A549 treated with CpdA at 1 μM for 4 hours (cell line): ENCODE data around the gene RIIAD1. TPM values are rescaled to one million over a fixed set of nuclear protein-coding genes. Genes with fewer than 3 reads are reported as not detected.

ENCODE experiments used
- total RNA-seq: library from RNA; stranded (reverse); fragments of 200-300 nt; extraction: Qiagen RNA extraction; gene quantifications from 5 replicates; pipeline ENCODE4 v1.2.3, GENCODE V29; 2022; ENCODE audit warnings: low read depth

Gene RIIAD1, protein sequence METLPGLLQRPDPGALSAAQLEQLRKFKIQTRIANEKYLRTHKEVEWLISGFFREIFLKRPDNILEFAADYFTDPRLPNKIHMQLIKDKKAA
- total RNA-seq, result 0.43 TPM in 1 of 5 replicates, not detected in the others

DNA sequence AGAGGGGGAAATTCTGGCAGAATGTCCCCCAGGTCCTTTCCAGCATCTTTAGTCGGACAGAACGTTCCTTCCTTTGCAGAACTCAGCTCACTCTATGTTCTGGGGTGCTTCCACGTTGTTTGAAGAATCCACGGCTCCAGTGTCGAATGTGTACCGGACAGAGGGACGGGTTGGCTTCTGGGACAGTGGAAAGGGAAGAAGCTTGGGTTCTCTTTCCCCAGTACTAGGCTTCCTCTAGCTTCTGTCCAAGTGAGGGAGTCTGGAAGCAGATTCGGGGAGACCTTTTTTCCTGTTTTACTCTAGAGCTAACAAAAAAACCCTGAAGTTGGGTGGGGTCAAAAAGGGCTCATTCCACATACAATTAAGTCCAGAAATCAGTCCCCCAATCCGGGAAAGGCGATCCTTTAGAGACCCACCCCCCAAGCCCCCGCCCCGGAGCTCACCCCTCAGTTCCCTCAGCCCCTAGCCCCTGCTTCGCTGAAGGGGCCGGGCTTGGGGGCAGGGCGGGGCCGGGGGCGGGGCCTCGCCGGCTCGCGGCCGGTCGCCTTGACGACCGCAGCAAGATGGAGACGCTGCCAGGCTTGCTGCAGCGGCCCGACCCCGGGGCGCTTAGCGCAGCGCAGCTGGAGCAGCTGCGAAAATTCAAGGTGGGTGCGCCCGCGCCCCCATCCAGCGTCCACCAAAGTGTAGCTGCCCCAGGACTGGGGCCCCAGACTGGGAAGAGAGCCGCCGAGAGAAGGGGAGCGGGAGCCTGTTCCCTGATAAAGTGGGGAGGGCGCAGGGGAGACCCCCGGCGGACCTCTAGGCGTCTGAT is at the start of gene RIIAD1:
Gene RIIAD1, plus strand, starts transcription at position 549 of the 814 bp plus-strand sequence. Its CDS starts 15 bp downstream, at position 564.

DNA sequence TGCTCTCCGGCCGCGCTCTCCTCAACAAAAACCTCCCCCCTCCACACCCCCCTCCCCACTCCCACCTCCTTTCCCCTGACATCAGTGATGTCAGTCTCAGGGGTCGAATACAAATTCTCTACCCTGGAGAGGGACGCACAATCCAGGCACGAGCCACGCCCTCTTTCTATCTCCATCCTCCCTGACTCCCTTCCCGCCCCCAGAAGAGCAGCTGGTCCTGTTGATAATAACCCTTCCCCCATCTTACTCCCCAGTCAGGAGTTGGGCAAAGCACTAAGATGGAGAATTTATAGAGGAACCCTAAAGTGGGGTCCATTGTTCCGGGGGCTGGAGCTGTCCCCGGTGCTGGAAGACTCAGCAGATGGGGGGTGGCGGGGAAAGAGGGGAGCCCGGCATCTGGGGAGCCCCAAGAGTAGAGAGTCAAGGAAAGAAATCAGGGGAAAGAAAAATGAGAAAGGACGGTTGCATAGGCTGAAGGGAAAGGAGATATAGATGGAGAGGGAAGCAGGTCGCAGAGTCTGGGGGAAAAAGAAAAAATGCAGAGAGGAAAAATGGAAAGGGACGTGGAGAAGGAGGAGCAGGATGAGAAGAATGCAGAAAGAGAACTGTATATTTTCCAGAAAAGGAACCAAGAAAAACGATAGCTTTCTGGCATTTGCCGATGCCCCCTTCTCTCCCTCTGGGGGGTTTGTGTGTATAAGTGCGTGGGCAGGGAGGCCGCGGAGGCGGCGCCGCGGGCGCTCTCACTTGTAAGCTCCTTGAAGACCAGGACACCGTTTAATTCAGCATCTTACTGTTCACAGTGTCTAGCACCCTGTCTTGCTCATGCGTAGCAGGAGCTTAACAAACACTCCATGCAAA is 4.3 kb upstream of the RIIAD1 start, which contains the start of gene CELF3:
Gene CELF3, minus strand, starts transcription at position 33 of the 861 bp plus-strand sequence. CDS start 783 bp downstream, outside the sequence.

DNA sequence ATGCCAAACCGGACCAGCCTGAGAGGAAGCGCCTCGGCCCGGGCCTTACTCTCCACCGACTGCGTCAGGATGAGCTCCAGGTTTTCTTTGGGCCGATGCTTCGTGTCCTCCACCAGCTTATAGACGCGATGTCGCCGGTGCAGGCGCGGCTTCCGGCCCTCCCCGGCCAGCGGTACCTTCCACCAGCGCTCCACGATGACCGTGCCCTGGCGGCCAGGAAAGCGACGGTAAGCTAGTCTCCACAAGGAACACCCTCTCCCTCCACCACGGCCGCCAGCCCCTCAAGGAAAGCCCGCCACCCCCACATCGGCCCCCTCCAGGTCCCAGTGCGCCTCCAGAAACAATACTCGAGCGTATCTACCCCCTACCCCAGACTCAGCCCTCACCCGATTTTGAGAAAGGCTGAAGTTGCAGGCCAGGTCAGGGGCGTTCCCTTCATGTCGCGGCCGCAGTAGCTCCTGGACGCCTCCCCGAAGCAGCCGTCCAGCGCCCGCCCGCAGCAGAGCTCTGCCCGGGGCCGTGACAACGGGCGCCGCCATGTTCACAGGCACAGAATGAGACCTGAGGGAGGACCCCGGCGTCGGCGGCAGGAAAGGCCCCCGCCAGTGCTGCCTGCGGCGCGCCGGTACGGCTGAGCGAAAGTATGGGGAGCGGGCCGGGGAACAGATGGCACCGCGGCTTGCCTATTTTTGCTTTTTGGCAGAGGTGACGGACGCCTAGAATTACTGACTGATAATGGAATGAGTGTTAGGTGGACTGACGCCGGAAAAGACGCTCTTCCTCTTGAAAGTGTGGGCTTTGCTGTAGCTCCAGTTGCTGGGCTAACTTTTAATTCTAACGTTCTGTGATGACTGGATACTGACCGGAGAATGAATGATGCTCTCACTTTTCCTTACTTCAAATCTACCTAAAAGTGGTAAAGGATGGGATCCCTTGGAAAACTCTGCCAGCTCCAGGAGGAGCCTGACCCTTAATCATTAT is 41.9 kb downstream of the RIIAD1 start, which contains the start of gene MRPL9:
Gene MRPL9, minus strand, starts transcription at position 556 of the 981 bp plus-strand sequence. Its CDS starts 17 bp downstream, at position 539.

Other genes with a start within 250 kb of the RIIAD1 start
- gene CGN, start 210.1 kb upstream of the RIIAD1 start, total RNA-seq, result 1.1 to 1.9 TPM (median 1.4 TPM) in 5 replicates
- 13.2 to 16.6 TPM (median 15.2 TPM) in 5 replicates for gene TUFT1, start 181.2 kb upstream of the RIIAD1 start, total RNA-seq
- gene SNX27, start 109.5 kb upstream of the RIIAD1 start, total RNA-seq, result 6.9 to 10.9 TPM (median 8.1 TPM) in 5 replicates
- 0.08 TPM in 1 of 5 replicates, not detected in the others for gene CELF3, start 4.7 kb upstream of the RIIAD1 start, total RNA-seq
- gene MRPL9, start 42.0 kb downstream of the RIIAD1 start, total RNA-seq, result 70.2 to 91.4 TPM (median 83.9 TPM) in 5 replicates
- 5.9 to 6.9 TPM (median 6.6 TPM) in 5 replicates for gene TDRKH, start 69.0 kb downstream of the RIIAD1 start, total RNA-seq
- not detected in 5 replicates for gene LINGO4, start 83.9 kb downstream of the RIIAD1 start, total RNA-seq
- gene RORC, start 110.3 kb downstream of the RIIAD1 start, total RNA-seq, result 0.03 to 0.06 TPM in 2 of 5 replicates, not detected in the others
- not detected in 5 replicates for gene C2CD4D, start 118.3 kb downstream of the RIIAD1 start, total RNA-seq
- gene THEM5, start 132.2 kb downstream of the RIIAD1 start, total RNA-seq, result not detected in 5 replicates
- gene THEM4, start 188.0 kb downstream of the RIIAD1 start, total RNA-seq, result 12.7 to 14.1 TPM (median 13.4 TPM) in 5 replicates